HG03521 (cell line): ENCODE data around the gene GALNT13.

Experiments used
- ATAC-seq: cut with Tn5 transposase; IDR thresholded peaks from one replicate; pipeline ENCODE4 v1.9.1; 2021; ENCODE audit warnings: mild to moderate bottlenecking, moderate library complexity; ENCODE audit not compliant: unreplicated experiment

Gene GALNT13

DNA sequence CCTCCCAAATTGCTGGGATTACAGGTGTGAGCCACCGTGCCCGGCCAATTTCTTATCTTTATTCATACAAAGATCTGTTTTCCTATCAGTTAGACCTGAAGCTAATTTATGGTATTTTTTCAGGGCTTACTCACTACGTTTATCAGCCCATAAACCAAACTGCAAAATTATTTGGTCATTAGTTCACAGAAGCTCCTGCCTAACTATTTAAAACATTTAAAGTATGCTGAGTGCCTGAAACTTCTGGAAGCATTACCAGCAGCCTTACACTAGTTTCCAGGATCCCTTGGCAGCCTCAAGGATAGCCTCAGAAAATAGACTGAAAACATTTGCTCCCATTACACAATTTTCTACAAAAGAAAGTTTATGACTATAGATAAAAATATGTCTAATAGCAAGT, 68.8 kb downstream of the GALNT13 start:
- ATAC-seq = no peak

DNA sequence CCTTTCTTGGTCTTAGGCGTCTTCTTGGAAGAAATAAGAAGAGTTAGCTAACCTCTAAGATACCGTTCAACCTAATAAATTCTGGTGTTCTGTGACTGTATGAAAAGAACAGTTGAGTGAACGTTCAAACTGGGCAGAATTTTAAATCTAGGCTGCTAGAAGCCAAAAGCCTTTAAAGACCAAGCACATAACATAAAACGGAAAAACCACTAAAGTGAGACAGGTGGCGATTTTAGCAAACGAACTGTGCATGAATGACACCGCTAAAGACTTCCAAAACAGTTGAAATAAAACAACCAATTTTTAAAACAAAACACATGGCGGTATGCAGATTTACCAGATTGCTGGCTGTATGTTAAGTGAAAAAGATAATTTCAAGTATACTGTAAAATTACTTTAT, 73.1 kb downstream of the GALNT13 start:
- ATAC-seq = no peak

DNA sequence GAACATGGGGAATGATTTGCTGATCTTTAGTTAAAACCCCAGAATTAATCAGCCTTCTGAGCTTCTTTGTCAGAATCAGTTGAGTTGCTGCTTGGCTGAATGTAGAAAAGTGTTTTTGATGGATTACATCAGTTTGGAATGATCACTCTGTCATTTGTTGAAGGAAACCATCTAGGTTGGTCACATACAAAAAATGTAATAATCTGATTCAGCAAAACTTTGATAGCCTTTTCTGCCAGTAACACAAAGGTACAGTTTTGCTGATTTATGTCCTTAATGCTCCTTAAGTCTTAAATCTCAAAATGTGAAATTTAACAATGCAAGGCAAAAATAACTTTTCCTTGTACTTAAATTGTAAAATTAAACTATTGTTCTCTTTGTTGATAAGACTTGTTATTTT, 74.3 kb downstream of the GALNT13 start:
- no peak for ATAC-seq

DNA sequence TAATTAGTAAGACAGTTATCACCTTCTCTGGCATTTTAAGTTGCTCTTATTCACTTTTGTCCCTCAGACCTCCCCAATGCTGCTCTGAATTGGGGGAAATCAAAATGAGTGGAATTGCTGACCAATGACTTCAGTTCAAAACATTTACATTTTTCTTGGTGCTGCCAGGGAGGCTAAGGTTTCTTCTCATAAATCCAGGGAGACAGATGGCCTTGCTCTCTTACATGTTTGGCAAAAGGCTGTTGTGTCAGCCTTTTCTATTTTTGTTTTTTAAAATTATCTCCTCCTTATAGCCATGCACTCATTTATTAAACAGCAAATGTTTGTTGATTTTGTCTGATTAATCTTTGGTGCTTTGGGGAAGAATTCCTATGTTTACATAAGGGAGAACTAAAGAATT, 82.0 kb downstream of the GALNT13 start:
- no peak for ATAC-seq

DNA sequence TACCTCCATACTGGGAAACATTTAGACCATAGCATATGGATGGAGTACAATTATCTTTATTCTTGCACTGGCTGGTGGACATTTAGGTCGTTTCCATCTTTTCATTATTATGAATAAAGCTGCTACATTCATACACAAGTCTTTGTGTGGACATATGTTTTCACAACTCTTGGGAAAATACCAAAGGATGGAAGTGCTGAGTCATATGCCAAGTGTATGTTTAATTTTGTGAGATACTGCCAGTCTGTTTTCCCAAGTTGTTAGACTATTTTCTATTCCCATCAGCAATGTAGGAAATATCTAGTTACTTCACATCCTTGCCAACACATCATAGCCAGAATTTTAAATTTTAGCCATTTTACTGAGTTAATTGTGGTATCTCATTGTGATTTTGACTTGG, 91.5 kb downstream of the GALNT13 start:
- no peak for ATAC-seq

DNA sequence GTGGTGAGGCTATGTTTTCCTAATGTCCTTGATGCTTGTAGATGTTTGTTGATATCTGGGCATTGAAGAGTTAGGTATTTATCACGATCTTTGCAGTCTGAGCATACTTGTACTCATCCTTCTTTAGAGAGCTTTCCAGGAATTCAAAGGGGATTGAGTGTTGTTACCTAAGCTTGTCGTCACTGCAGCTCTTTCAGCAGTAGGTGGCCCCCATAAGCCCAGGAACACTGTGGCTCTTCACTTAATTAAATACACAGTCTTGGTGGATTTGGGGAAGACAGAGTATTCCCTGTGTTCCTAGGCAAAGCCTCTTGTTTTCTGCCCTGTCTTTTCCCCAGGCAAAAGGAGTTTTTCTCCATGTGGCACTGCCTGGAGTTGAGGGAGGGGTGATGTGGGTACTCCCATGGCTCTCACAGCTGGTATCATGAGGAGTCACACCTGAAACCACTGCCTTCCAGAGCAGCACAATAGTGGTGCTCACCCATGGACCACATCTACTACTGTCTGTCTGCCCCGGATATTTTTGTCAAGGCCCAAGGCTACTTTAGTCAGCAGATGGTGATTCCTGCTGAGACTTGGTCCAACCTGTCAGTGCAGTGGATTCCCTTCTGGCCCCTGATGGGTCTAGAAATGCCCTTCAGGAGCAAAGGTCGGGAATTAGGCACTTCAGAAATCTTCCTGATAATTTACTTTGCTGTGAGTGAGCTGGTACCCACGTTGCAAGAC, 95.7 kb downstream of the GALNT13 start:
- ATAC-seq = no peak

DNA sequence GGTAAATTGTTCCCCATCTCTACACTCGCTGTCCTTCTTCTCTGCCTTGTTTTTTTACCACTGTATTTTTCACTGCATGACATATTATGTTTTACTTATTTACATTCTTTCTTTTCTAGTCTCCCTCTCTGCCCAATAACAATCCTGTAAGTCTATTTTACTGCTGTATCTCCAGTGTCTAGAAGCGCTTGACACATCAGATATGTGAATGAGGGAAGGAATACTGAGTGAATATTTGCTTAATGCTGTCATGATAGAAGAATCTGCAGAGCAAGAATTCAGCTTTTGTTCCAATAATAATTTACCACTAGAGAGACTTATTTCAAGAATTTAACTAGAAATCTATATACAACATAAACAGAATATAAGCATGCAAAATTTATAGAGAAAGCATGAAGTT, 99.5 kb downstream of the GALNT13 start:
- no peak for ATAC-seq

DNA sequence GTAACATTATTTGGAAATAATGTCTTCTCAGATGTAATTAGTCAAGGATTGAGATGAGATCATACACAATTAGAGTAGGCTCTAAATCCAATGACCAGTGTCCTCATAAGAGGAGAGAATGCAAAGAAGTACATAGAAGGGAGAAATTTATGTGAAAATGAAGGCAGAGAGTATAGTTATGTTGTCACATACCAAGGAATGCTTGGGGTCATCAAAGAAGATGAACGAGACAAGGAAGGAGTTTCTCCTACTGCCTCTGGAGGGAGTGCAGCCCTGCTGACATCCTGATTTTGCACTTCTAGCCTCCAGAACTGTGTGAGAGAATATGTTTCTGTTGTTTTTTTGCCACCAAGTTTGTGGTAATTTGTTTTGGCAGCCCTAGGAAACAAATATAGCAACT, 100.1 kb downstream of the GALNT13 start:
- ATAC-seq = no peak

DNA sequence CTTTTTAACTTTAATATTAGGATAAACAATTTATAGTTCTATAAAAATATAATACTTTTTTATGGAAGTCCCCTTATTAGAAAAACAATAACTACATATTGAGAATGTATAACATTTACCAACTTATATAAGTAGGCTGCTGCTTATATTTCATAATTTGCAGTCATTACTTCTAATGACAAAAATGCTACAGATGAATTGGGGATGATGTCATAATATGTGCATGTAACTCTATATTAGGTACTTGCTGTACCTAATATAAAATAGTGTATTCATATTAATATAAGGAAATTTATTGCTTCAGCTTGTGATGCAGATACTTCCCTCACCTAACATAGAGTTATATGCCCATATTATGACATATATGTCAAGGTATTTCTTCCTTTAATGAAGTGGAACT, 100.7 kb downstream of the GALNT13 start:
- ATAC-seq = no peak

DNA sequence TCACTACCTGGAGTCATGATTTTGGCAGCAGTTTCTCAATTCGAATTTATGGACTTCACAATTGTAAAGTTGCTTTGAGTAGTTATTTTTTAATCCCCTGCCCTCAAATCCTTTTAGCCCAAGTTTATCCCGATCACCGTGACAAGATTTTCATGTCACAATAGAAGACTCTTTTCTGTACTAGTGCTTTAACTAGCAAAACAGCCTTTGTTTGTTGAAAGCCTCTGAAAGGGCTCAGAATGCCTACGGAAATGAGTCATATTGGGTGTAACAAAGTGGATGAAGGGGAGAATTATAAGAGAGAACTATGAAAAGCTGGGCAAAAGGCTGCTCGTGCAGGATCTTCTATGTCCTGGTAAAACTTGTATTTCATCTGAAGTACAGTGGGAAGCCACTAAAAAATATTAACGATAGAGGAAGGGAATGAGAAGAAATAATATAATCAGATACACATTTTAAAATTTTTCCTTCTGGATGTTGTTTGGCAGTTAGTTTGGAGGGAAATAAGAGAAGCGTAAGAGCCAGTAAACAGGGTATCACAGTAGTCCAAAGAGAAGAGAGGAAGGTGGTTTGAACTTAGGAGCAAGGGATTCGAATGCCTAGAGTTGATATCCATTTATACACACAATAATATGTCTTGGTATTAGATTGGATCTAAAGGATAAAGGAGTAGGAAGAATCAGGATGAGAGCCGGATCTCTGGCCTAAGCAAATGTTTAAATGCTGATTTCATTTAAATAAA, 114.9 kb downstream of the GALNT13 start:
- no peak for ATAC-seq

DNA sequence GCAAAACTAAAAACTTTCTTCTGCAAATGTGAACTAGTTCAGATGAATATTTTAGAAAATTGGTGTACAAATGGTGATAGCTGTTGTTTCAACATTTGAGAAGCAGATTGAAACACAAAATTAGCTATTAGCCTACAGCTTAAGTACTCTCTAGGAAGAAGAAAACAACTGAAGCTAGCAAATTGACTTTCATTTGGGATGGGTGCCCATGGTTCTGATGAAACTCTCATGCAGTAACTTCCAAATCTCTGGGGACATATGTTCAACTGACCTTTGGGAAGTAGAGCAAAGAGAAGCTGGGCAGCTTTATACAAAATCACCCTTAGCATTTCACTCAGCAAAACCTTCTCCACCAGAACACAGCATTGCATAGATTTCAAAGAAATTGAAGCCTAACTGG, 119.0 kb downstream of the GALNT13 start:
- no peak for ATAC-seq

DNA sequence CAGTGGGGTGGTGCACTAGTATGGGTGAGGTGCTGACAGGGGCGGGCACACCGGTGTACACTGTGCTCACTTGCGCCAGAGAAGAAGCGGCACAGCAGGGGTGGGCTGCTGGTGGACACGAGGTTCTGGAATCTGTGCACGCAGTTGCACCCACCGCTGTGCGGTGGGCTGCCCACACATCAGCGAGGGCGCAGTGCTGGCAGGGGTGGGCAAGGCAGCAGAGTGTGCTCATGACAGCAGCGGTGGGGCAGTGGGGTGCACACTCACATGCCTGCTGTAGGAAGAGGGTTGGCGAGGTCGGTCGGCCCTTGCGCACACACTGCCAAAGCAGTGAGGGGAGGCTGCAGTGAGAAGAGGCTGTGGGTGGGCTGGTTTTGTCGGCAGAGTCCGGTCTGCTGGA, 141.8 kb downstream of the GALNT13 start:
- ATAC-seq = no peak

DNA sequence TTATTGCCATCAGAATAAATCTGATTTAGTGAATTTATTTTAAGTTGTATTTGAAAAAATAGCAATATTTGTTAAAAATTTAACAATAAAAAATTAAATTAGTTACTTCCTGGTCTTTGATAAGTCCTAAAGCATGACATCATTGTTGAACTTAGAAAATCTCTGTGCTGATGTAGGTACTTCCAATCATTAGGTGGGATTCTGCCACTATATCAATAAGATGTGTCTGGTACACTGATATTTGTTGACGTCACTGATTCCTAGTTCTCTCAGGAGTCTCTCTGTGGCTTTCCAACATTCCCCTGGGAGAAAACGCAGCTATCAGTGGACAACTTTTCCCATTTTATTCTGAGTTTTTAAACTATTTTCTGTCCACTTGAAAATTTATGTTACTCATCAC, 143.5 kb downstream of the GALNT13 start:
- ATAC-seq = no peak

DNA sequence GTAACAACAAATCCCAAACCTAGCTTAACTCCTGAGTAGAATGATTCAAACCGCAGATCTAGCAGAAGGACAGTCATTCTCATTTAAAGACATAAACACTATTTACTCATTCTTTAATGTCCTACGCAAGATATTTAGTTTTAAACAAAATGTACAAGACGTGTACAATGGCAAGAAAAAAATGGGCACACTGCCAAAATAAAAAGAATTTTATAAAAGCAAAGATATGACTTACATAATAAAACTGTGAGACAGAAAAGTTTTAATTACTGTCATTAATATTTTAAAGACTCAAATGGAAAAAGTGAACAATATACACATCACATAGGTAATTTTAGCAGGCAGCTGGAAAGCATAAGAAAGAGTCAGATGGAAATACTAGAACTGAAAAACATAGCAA, 157.8 kb downstream of the GALNT13 start:
- ATAC-seq = no peak

DNA sequence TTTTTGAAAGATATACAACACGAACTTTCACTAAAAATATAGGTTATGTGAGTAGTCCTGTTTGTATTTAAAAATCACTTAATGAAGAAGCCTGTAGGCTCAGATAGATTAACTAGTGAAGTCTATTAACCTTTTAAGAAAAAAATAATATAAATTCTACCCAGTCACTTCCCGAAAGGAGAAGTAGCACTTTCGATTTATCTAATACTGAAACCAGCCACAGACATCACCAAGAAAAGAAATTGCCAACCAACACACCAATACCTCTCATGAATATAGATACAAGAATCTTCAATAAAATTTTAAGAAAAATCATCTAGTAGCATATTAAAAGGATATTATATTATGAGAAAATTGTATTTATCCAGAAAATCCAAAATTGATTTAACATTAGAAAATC, 160.5 kb downstream of the GALNT13 start:
- no peak for ATAC-seq

DNA sequence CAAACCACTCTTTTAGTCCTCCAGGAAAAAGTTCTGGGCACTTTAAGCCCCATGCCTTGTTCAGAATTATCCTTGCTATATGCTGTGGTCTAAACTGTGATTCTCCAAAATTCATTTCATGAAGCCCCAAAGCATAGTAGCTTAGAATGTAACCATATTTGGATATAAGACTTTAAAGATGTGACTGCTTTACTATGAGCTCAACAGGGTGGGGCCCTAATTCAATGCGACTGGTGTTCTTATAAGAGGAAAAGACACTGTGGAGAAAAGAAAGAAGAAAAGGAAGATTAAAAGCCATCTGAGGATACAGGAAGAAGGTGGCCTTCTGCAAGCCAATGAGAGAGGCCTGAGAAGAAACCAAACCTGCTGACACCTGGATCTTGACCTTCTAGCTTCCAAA, 174.8 kb downstream of the GALNT13 start:
- ATAC-seq = no peak

DNA sequence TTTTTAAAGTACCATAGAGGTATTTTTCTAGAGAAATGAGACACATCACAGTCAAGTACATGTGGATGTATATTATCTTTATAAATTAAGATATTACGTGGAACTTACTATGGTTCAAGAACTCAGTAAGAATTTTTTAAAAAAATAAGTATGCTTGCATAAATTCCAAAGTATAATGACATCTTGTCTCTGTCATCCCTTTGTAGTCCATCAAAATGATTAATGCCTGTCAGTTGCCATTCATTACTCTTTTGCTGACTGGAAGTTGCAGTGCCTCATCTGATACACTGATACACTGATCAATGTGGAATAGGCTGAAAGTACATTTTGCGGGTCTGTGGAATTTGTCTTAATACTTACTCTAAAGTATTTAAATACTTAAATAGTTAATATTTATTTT, 177.2 kb downstream of the GALNT13 start:
- no peak for ATAC-seq

DNA sequence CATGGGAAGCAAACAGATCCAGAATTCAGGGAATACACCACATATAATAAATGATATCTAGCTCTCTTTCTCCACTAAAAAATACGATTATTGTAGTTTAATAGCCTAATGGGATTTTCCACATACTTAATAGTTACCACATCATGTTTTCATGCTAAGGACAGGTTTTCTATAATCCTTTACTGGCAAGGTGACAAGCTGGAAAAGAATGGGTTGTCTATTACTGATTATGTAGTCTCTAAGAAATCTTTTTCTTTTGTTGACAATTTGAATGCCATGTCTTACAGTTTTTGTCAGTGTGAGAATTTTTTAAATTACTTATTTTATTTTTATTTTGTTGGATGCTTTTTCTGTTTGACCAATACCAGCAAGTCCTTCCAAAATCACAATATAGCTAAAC, 177.8 kb downstream of the GALNT13 start:
- ATAC-seq = no peak

DNA sequence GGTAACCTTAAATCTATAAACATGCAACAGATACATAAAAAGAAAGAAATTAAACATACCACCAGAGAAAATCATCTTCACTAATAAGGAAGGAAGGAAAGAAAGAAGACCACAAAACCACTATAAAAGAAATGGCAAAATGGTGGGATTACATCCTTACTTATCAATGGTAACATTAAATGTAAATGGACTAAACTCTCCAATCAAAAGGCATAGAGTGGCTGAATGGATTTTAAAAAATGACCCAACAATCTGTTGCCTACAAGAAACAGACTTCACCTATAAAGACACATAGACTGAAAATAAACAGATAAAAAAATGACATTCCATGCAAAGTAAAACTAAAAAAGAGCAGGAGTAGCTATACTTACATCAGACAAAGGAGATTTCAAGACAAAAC, 195.4 kb downstream of the GALNT13 start:
- no peak for ATAC-seq

DNA sequence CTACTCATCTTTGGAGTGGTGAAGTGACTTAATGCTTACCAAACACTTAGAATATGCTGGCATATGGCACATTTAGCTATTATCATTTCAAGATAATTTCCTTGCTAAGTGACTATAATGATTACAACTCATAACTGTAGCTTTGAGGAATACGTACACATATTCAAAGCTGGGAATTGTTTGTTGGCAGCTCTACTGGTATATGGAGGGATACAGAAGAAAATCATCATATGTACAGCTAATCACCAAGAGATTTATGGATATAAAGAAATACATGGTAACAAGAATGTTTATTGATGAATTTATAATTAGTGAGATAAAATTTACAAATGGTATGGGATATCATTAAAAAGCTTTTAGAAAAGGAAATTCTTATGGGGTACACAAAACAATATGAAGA, 207.2 kb downstream of the GALNT13 start:
- ATAC-seq = no peak

DNA sequence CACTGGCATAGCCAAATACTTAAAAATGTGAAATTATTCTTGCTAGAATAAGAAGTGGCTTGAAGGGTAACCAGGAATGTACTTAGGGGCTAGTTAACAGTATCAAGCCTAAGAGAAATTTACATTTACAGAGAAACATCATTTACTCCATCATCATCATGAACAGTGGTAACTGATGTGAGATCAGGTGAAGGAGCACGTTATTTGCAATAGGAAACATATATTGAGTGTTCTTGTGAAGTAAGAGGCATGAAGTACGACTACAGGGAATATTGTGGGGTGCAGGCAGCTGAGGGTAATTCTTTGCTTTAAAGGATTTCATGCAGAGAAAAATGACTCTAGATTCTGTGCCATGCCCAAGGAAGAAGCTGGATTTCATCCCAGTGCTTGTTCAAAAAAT, 220.8 kb downstream of the GALNT13 start:
- ATAC-seq = no peak

DNA sequence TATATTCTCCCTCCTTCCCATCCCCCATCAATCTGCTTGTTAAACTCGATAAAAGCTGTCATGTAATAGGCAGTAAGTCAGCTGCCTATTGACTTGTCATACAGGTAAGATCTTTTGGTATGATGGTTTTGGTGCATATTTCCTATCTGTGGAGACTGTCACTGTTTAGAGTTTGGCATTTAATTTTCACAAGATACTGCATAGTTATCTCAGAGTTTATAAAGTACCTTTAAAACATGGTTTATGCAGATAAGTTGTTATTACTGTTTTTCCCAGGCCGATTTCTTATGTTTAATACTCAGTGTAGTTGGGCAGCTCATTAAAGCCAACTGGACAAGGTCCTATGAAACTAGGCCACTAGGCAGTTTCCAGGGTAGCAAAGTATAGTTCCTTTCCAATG, 222.1 kb downstream of the GALNT13 start:
- no peak for ATAC-seq
